Uterus (tissue), 4 donors: ENCODE data around the gene TSPAN5. TPM values are rescaled to one million over a fixed set of nuclear protein-coding genes. Genes with fewer than 3 reads are reported as not detected.

Source experiments
- DNase-seq, 2 donors: peaks; one replicate each; pipeline ENCODE4 v3.0.0-alpha.2; 2019 to 2020
- H3K27ac ChIP-seq, 2 donors: fragments of 200-600 bp; sonication (generic); 1 replicate in 1 of 2; 2 replicates in 1 of 2; pipeline ENCODE4 v1.5.1; 2016 to 2018
- H3K27me3 ChIP-seq, 2 donors: fragments of 200-600 bp; sonication (generic); one replicate each; pipeline ENCODE4 v1.5.1; 2018 to 2019; ENCODE audit warnings: control low read depth in 1 of 2
- H3K36me3 ChIP-seq, 2 donors: fragments of 200-600 bp; sonication (generic); one replicate each; pipeline ENCODE4 v1.5.1; 2019; ENCODE audit warnings: control low read depth in 1 of 2
- H3K4me1 ChIP-seq, 2 donors: fragments of 200-600 bp; sonication (generic); one replicate each; pipeline ENCODE4 v1.5.1; 2018 to 2019; ENCODE audit warnings: control low read depth in 1 of 2
- H3K4me3 ChIP-seq, 2 donors: fragments of 200-600 bp; sonication (generic); 1 replicate in 1 of 2; 2 replicates in 1 of 2; pipeline ENCODE4 v1.5.1; 2018 to 2019; ENCODE audit warnings: mild to moderate bottlenecking in 1 of 2
- H3K9me3 ChIP-seq, 2 donors: fragments of 200-600 bp; sonication (generic); one replicate each; pipeline ENCODE4 v1.5.1; 2019; ENCODE audit warnings: control low read depth in 1 of 2
- CTCF ChIP-seq, 4 experiments: fragments of 200-600 bp in 2 of 4; fragments of 450-650 bp in 2 of 4; sonication (generic) in 2 of 4; IDR thresholded peaks; one replicate each; pipeline ENCODE4 v1.5.1; 2016 to 2019; ENCODE audit warnings: antibody characterized with exemption in 4 of 4, mild to moderate bottlenecking in 2 of 4, moderate library complexity in 1 of 4
- POLR2A ChIP-seq, 2 donors: fragments of 450-650 bp; IDR thresholded peaks; one replicate each; pipeline ENCODE4 v1.6.1; 2016; ENCODE audit warnings: antibody characterized with exemption in 2 of 2, mild to moderate bottlenecking in 1 of 2, moderate library complexity in 1 of 2
- intact Hi-C: fragments of 100-400 bp; cut with DNase I; formaldehyde crosslinking; loops from one replicate; pipeline ENCODE4 v1.15.1; 2023; ENCODE audit warnings: low total_unique reads
- total RNA-seq, 4 donors: library from RNA; depleted of rRNA in 3 of 4; stranded (reverse); fragments of >200 nt in 3 of 4; gene quantifications; one replicate each; pipeline versions ENCODE4 v1.1.0 to v1.2.4, GENCODE V29; 2014 to 2023
- donor health status: DM: yes; HTN: yes; CAD: no.

TSPAN5 gene
- total RNA-seq, 4 donors from 2014 or later, result 15.9 to 45.3 (median 30.3) TPM

GRCh38 chr4:98599617-98600205, 58.7 kb downstream of the TSPAN5 start:
- DNase-seq, result no peak
- no peaks in the 10 kb centered on the region for H3K9me3 ChIP-seq
- no peak overlapping the region for H3K4me3 ChIP-seq
- H3K36me3 ChIP-seq, result no peaks in the 10 kb centered on the region
- no peaks in the 10 kb centered on the region for H3K4me1 ChIP-seq
- H3K27ac ChIP-seq, result no peak overlapping the region
- no peaks in the 10 kb centered on the region for H3K27me3 ChIP-seq
- intact Hi-C loops, result no loop called here
- TF ChIP-seq POLR2A (IDR thresholded peaks at IDR 0.05) (no peak), CTCF (IDR thresholded peaks at IDR 0.05) (no peak)

GRCh38 chr4:98586962-98587354, 71.5 kb downstream of the TSPAN5 start:
- TF ChIP-seq CTCF (IDR thresholded peaks at IDR 0.05) (no peak), POLR2A (IDR thresholded peaks at IDR 0.05) (no peak)
- Histone ChIP-seq H3K27me3 (no peaks in the 10 kb centered on the region), H3K36me3 (no peaks in the 10 kb centered on the region), H3K9me3 (no peaks in the 10 kb centered on the region), H3K27ac (peak overlapping the region in 1 of 2 donors; percentile 18), H3K4me3 (no peak overlapping the region), H3K4me1 (no peaks in the 10 kb centered on the region)
- intact Hi-C loops, result no loop called here
- no peak for DNase-seq

- H3K9me3 ChIP-seq, result no peaks in the 10 kb centered on the region
- no peaks in the 10 kb centered on the region for H3K4me1 ChIP-seq
- peak overlapping the region in 1 of 2 donors; percentile 18 for H3K27ac ChIP-seq
- no peaks in the 10 kb centered on the region for H3K27me3 ChIP-seq
- H3K4me3 ChIP-seq, result no peak overlapping the region
- H3K36me3 ChIP-seq, result no peaks in the 10 kb centered on the region
- no peak for TF ChIP-seq CTCF (IDR thresholded peaks at IDR 0.05)
- TF ChIP-seq POLR2A (IDR thresholded peaks at IDR 0.05), result no peak
- DNase-seq, result no peak
- intact Hi-C loops, result no loop called here
These were observed 72.0 kb downstream of the TSPAN5 start for GRCh38 chr4:98586291-98586961.

GRCh38 chr4:98585596-98585995, 72.8 kb downstream of the TSPAN5 start:
- Histone ChIP-seq H3K27ac (no peak overlapping the region), H3K27me3 (no peaks in the 10 kb centered on the region), H3K36me3 (no peaks in the 10 kb centered on the region), H3K4me1 (peaks cover 0 to under 1% of the 10 kb centered on the region in 2 donors), H3K9me3 (no peaks in the 10 kb centered on the region), H3K4me3 (no peak overlapping the region)
- no peak for DNase-seq
- intact Hi-C loops, result no loop called here
- TF ChIP-seq POLR2A (IDR thresholded peaks at IDR 0.05) (no peak), CTCF (IDR thresholded peaks at IDR 0.05) (no peak)

GRCh38 chr4:98584265-98584664, 74.1 kb downstream of the TSPAN5 start:
- no peak overlapping the region for H3K4me3 ChIP-seq
- H3K27me3 ChIP-seq, result no peaks in the 10 kb centered on the region
- no peaks in the 10 kb centered on the region for H3K36me3 ChIP-seq
- DNase-seq, result no peak
- no peaks in the 10 kb centered on the region for H3K9me3 ChIP-seq
- TF ChIP-seq POLR2A (IDR thresholded peaks at IDR 0.05) (no peak), CTCF (IDR thresholded peaks at IDR 0.05) (no peak)
- H3K4me1 ChIP-seq, result peaks cover 5 to 7% of the 10 kb centered on the region in 2 donors
- intact Hi-C loops, result no loop called here
- no peak overlapping the region for H3K27ac ChIP-seq
